CD4-positive, alpha-beta memory T cell (primary cell): ENCODE data around the gene WNT2. TPM values are rescaled to one million over a fixed set of nuclear protein-coding genes. Genes with fewer than 3 reads are reported as not detected.

Experiments
- CTCF ChIA-PET: fragments of 350-600 bp; sonication (Branson Sonifier 250); formaldehyde crosslinking; loops from one replicate; lab custom pipeline; 2021; ENCODE audit warnings: inconsistent platforms; ENCODE audit not compliant: partially characterized antibody; lab: Charles Lee
- POLR2A ChIA-PET: fragments of 350-600 bp; sonication (Branson Sonifier 250); formaldehyde crosslinking; loops from one replicate; lab custom pipeline; 2021; ENCODE audit not compliant: partially characterized antibody; lab: Charles Lee
- DNase-seq, 5 donors: peaks; one replicate each; pipeline versions ENCODE4 v3.0.0 to v3.0.0-alpha.2; 2020 to 2022; ENCODE audit warnings: mixed read lengths in 1 of 5
- H3K27ac ChIP-seq: one replicate; pipeline ENCODE4 v1.7.0; 2013; ENCODE audit warnings: low read depth, low read length
- H3K27me3 ChIP-seq: 2 replicates; pipeline ENCODE4 v1.7.0; 2013; ENCODE audit warnings: mild to moderate bottlenecking, low read length, moderate library complexity; ENCODE audit not compliant: insufficient read depth
- H3K36me3 ChIP-seq: 2 replicates; pipeline ENCODE4 v1.7.0; 2013; ENCODE audit warnings: mild to moderate bottlenecking, low read length, moderate library complexity; ENCODE audit not compliant: insufficient read depth
- H3K4me1 ChIP-seq: 2 replicates; pipeline ENCODE4 v1.7.0; 2013; ENCODE audit warnings: mild to moderate bottlenecking, low read length, moderate library complexity; ENCODE audit not compliant: insufficient read depth
- H3K4me3 ChIP-seq, 2 donors: one replicate each; pipeline ENCODE4 v1.7.0; 2013; ENCODE audit warnings: low read length in 2 of 2, mild to moderate bottlenecking in 1 of 2
- H3K9me3 ChIP-seq, 2 donors: one replicate each; pipeline ENCODE4 v1.7.0; 2013; ENCODE audit warnings: low read length in 2 of 2, control low read depth in 1 of 2; ENCODE audit not compliant: control insufficient read depth in 1 of 2
- H3K27ac Mint-ChIP-seq, 7 donors: one replicate each; pipeline ENCODE4 v1.8.0; 2020 to 2021; ENCODE audit warnings: mixed read lengths in 7 of 7, mild to moderate bottlenecking in 6 of 7, inconsistent platforms in 3 of 7, moderate library complexity in 3 of 7
- H3K27me3 Mint-ChIP-seq, 2 donors: one replicate each; pipeline ENCODE4 v1.8.0; 2020 to 2021; ENCODE audit warnings: mixed read lengths in 2 of 2
- H3K36me3 Mint-ChIP-seq, 2 donors: one replicate each; pipeline ENCODE4 v1.8.0; 2020 to 2021; ENCODE audit warnings: mixed read lengths in 2 of 2, inconsistent platforms in 1 of 2, mild to moderate bottlenecking in 1 of 2
- H3K4me1 Mint-ChIP-seq, 4 donors: one replicate each; pipeline ENCODE4 v1.8.0; 2020 to 2021; ENCODE audit warnings: mixed read lengths in 4 of 4, mild to moderate bottlenecking in 1 of 4
- H3K4me3 Mint-ChIP-seq, 8 donors: one replicate each; pipeline ENCODE4 v1.8.0; 2020 to 2021; ENCODE audit warnings: mixed read lengths in 8 of 8, mild to moderate bottlenecking in 7 of 8, moderate library complexity in 6 of 8, inconsistent platforms in 3 of 8
- H3K9me3 Mint-ChIP-seq, 8 donors: one replicate each; pipeline ENCODE4 v1.8.0; 2020 to 2021; ENCODE audit warnings: mixed read lengths in 8 of 8, mild to moderate bottlenecking in 5 of 8, inconsistent platforms in 3 of 8, moderate library complexity in 1 of 8
- intact Hi-C: fragments of 100-400 bp; cut with micrococcal nuclease; formaldehyde crosslinking; loops from one replicate; pipeline ENCODE4 v1.15.1; 2023
- polyA plus RNA-seq, 2 donors: library from polyadenylated mRNA; unstranded; fragments of 300-500 nt; fragmentation: Illumina TruSeq; gene quantifications; one replicate each; pipeline ENCODE4 v1.2.3, GENCODE V29; 2021
- total RNA-seq, 2 experiments: library from RNA; stranded (reverse); gene quantifications; one replicate each; pipeline ENCODE4 v1.2.3, GENCODE V29; 2021

The WNT2 gene
- total and polyA plus RNA-seq, 4 experiments from 2014 or later = not detected

GRCh38 chr7:117282239-117282812 is 40.5 kb downstream of the WNT2 start:
- H3K4me3 ChIP-seq = no peak overlapping the region
- DNase-seq = no peak
- H3K4me3 Mint-ChIP-seq = no peak overlapping the region
- no peaks in the 10 kb centered on the region for H3K36me3 Mint-ChIP-seq
- H3K4me1 Mint-ChIP-seq = peaks cover 0 to 4% (median 0%) of the 10 kb centered on the region in 4 donors
- no peaks in the 10 kb centered on the region for H3K9me3 Mint-ChIP-seq
- no peak overlapping the region for H3K27ac Mint-ChIP-seq
- no peaks in the 10 kb centered on the region for H3K36me3 ChIP-seq
- POLR2A ChIA-PET = no interaction called here
- no peaks in the 10 kb centered on the region for H3K4me1 ChIP-seq
- intact Hi-C loops = no loop called here
- H3K27me3 Mint-ChIP-seq = peaks cover 0 to 1% of the 10 kb centered on the region in 2 donors
- H3K27ac ChIP-seq = no peak overlapping the region
- H3K27me3 ChIP-seq = no peaks in the 10 kb centered on the region
- no peaks in the 10 kb centered on the region for H3K9me3 ChIP-seq
- CTCF ChIA-PET = no interaction called here

- no peak overlapping the region for H3K4me3 ChIP-seq
Measured at GRCh38 chr7:117281562-117281961, 41.3 kb downstream of the WNT2 start.

GRCh38 chr7:117279931-117280557 is 42.8 kb downstream of the WNT2 start:
- Histone ChIP-seq H3K9me3 (no peaks in the 10 kb centered on the region), H3K27me3 (peaks cover 3% of the 10 kb centered on the region), H3K36me3 (no peaks in the 10 kb centered on the region), H3K27ac (no peak overlapping the region), H3K4me1 (no peaks in the 10 kb centered on the region), H3K4me3 (no peak overlapping the region)
- intact Hi-C loops = no loop called here
- H3K4me3 Mint-ChIP-seq = no peak overlapping the region
- peaks cover 0 to 3% of the 10 kb centered on the region in 2 donors for H3K27me3 Mint-ChIP-seq
- no peaks in the 10 kb centered on the region for H3K36me3 Mint-ChIP-seq
- H3K4me1 Mint-ChIP-seq = peaks cover 0 to 4% (median 0%) of the 10 kb centered on the region in 4 donors
- H3K27ac Mint-ChIP-seq = no peak overlapping the region
- ChIA-PET POLR2A (no interaction called here), CTCF (no interaction called here)
- DNase-seq = no peak
- no peaks in the 10 kb centered on the region for H3K9me3 Mint-ChIP-seq

More at GRCh38 chr7:117281562-117281961, 41.3 kb downstream of the WNT2 start:
- Mint-ChIP-seq H3K36me3 (no peaks in the 10 kb centered on the region), H3K9me3 (no peaks in the 10 kb centered on the region), H3K27me3 (peaks cover 0 to 2% of the 10 kb centered on the region in 2 donors), H3K4me1 (peaks cover 0 to 4% (median 0%) of the 10 kb centered on the region in 4 donors), H3K27ac (no peak overlapping the region), H3K4me3 (no peak overlapping the region)
- no peaks in the 10 kb centered on the region for H3K36me3 ChIP-seq
- intact Hi-C loops = no loop called here
- ChIA-PET CTCF (no interaction called here), POLR2A (no interaction called here)
- no peak overlapping the region for H3K27ac ChIP-seq
- H3K4me1 ChIP-seq = no peaks in the 10 kb centered on the region
- H3K9me3 ChIP-seq = no peaks in the 10 kb centered on the region
- no peak for DNase-seq
- no peaks in the 10 kb centered on the region for H3K27me3 ChIP-seq

- H3K4me3 Mint-ChIP-seq = no peak overlapping the region
- H3K36me3 Mint-ChIP-seq = no peaks in the 10 kb centered on the region
- H3K27ac Mint-ChIP-seq = no peak overlapping the region
- Histone ChIP-seq H3K4me3 (no peak overlapping the region), H3K9me3 (no peaks in the 10 kb centered on the region), H3K36me3 (no peaks in the 10 kb centered on the region), H3K27ac (no peak overlapping the region), H3K27me3 (peaks cover 4% of the 10 kb centered on the region), H3K4me1 (no peaks in the 10 kb centered on the region)
- peaks cover 0 to 4% (median 0%) of the 10 kb centered on the region in 4 donors for H3K4me1 Mint-ChIP-seq
- DNase-seq = no peak
- CTCF ChIA-PET = no interaction called here
- H3K9me3 Mint-ChIP-seq = no peaks in the 10 kb centered on the region
- intact Hi-C loops = no loop called here
- POLR2A ChIA-PET = no interaction called here
- peaks cover 0 to 7% of the 10 kb centered on the region in 2 donors for H3K27me3 Mint-ChIP-seq
Measured at GRCh38 chr7:117279203-117279602, 43.7 kb downstream of the WNT2 start.

GRCh38 chr7:117278040-117278439 is 44.8 kb downstream of the WNT2 start:
- Mint-ChIP-seq H3K27me3 (peaks cover 0 to 7% of the 10 kb centered on the region in 2 donors), H3K9me3 (no peaks in the 10 kb centered on the region), H3K27ac (no peak overlapping the region), H3K4me3 (no peak overlapping the region), H3K4me1 (peaks cover 0 to 4% (median 0%) of the 10 kb centered on the region in 4 donors), H3K36me3 (no peaks in the 10 kb centered on the region)
- DNase-seq = no peak
- POLR2A ChIA-PET = no interaction called here
- CTCF ChIA-PET = no interaction called here
- intact Hi-C loops = no loop called here
- Histone ChIP-seq H3K9me3 (no peaks in the 10 kb centered on the region), H3K27ac (no peak overlapping the region), H3K4me1 (no peaks in the 10 kb centered on the region), H3K4me3 (no peak overlapping the region), H3K27me3 (peaks cover 4% of the 10 kb centered on the region), H3K36me3 (no peaks in the 10 kb centered on the region)

GRCh38 chr7:117277576-117277975 is 45.3 kb downstream of the WNT2 start:
- Histone ChIP-seq H3K4me1 (no peaks in the 10 kb centered on the region), H3K27ac (no peak overlapping the region), H3K36me3 (no peaks in the 10 kb centered on the region), H3K27me3 (peaks cover 4% of the 10 kb centered on the region), H3K9me3 (no peaks in the 10 kb centered on the region), H3K4me3 (no peak overlapping the region)
- POLR2A ChIA-PET = no interaction called here
- no peak for DNase-seq
- Mint-ChIP-seq H3K27me3 (peaks cover 0 to 7% of the 10 kb centered on the region in 2 donors), H3K4me1 (peaks cover 0 to 3% (median 0%) of the 10 kb centered on the region in 4 donors), H3K4me3 (no peak overlapping the region), H3K9me3 (no peaks in the 10 kb centered on the region), H3K36me3 (no peaks in the 10 kb centered on the region), H3K27ac (no peak overlapping the region)
- intact Hi-C loops = no loop called here
- CTCF ChIA-PET = no interaction called here

- Mint-ChIP-seq H3K27me3 (peaks cover 2 to 9% of the 10 kb centered on the region in 2 donors), H3K4me3 (no peak overlapping the region), H3K4me1 (no peaks in the 10 kb centered on the region), H3K27ac (no peak overlapping the region), H3K36me3 (no peaks in the 10 kb centered on the region), H3K9me3 (no peaks in the 10 kb centered on the region)
- Histone ChIP-seq H3K27me3 (peaks cover 4% of the 10 kb centered on the region), H3K27ac (no peak overlapping the region), H3K9me3 (no peaks in the 10 kb centered on the region), H3K36me3 (no peaks in the 10 kb centered on the region), H3K4me1 (no peaks in the 10 kb centered on the region), H3K4me3 (no peak overlapping the region)
- DNase-seq = no peak
- intact Hi-C loops = no loop called here
- ChIA-PET CTCF (no interaction called here), POLR2A (no interaction called here)
Measured at GRCh38 chr7:117274951-117275350, 47.9 kb downstream of the WNT2 start.
